Measurements from ENCODE around the gene TEX101. TPM values are rescaled to one million over a fixed set of nuclear protein-coding genes. Genes with fewer than 3 reads are reported as not detected.

TEX101 gene
- total RNA-seq, 1 experiment from 2014 or later, result not detected

DNA sequence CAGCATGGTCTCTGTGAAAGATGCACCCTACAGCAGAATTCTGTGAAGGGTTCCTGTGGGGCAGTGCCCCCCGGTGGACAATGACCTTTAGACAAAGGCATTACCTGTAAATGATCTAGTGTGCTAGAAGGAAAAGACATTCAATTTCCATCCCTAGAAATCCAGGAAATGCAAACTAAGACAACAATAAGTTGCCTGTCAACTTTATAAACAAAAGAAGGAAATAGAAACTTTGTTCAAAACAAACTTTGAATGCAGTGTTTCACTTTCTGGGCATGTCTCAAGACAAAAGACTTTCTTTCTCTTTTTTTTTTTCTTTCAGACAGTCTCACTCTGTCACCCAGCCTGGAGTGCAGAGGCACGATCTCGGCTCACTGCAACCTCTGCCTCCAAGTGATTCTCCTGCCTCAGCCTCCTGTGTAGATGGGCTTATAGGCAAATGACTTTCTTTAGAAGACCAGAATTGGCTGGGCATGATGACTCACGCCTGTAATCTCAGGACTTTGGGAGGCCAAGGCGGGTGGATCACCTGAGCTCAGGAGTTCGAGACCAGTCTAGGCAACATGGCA is 15.5 kb downstream of the TEX101 start:
- BruUV-seq (replicated peaks), result no TSS peak
- no peaks in the 10 kb centered on the region for H3K79me2 ChIP-seq (ENCODE audit: low read length)
- TF ChIP-seq EZH2phosphoT487 (IDR thresholded peaks at IDR 0.05; ENCODE audit: borderline replicate concordance, low read length) (no peak), EZH2 (IDR thresholded peaks at IDR 0.05; ENCODE audit: low read length, unreplicated experiment) (no peak)
- TF ChIP-seq, protein P1, sequence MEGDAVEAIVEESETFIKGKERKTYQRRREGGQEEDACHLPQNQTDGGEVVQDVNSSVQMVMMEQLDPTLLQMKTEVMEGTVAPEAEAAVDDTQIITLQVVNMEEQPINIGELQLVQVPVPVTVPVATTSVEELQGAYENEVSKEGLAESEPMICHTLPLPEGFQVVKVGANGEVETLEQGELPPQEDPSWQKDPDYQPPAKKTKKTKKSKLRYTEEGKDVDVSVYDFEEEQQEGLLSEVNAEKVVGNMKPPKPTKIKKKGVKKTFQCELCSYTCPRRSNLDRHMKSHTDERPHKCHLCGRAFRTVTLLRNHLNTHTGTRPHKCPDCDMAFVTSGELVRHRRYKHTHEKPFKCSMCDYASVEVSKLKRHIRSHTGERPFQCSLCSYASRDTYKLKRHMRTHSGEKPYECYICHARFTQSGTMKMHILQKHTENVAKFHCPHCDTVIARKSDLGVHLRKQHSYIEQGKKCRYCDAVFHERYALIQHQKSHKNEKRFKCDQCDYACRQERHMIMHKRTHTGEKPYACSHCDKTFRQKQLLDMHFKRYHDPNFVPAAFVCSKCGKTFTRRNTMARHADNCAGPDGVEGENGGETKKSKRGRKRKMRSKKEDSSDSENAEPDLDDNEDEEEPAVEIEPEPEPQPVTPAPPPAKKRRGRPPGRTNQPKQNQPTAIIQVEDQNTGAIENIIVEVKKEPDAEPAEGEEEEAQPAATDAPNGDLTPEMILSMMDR (conservative IDR thresholded peaks at IDR 0.05; ENCODE audit: low read depth, low read length), result no peak; the same call in 1 of the 2 replicates
- POLR2A ChIA-PET (ENCODE audit: unreplicated experiment), result no interaction called here
- no peak for DNase-seq
- no peaks in the 10 kb centered on the region for H4K20me1 ChIP-seq (ENCODE audit: low read length)
- H3F3A ChIP-seq (ENCODE audit: low read length, unreplicated experiment), result no peaks in the 10 kb centered on the region
- H3K36me3 ChIP-seq (ENCODE audit: low read depth, low read length), result no peaks in the 10 kb centered on the region
- no peaks in the 10 kb centered on the region for H3K9me3 ChIP-seq (ENCODE audit: low read length)
- peaks cover 18% of the 10 kb centered on the region for H3K4me1 ChIP-seq (ENCODE audit: insufficient read depth, low read length)
- no peak for ATAC-seq
- no peak overlapping the region for H3K9ac ChIP-seq (ENCODE audit: low read length)
- no peak overlapping the region for H3K4me2 ChIP-seq (ENCODE audit: low read length)
- H3K27me3 ChIP-seq (ENCODE audit: low read length), result no peaks in the 10 kb centered on the region
- CTCF ChIA-PET, result no interaction called here
- H3K4me3 ChIP-seq (ENCODE audit: low read length), result no peak overlapping the region
- no peaks in the 10 kb centered on the region for H3K9me2 ChIP-seq (replicated peaks; ENCODE audit: low read length)
- intact Hi-C loops (cut with micrococcal nuclease), result no loop called here
- H3K27ac ChIP-seq (ENCODE audit: low read length), result no peak overlapping the region
- no peak overlapping the region for H2AFZ ChIP-seq (ENCODE audit: low read length)

DNA sequence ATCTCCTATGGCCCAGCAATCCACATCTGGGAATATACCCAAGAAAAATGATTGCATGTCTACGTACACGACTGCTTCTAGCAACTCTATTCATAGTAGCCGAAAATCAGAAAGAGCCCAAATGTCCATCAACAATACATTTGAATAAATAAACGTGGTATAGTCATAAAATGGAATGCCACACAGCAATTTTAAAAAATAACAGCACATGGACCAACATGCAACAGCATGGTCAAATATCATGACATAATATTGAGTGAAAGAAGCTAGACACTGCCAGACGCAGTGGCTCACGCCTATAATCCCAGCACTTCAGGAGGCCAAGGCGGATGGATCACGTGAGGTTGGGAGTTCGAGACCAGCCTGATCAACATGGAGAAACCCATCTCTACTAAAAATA is 16.3 kb downstream of the TEX101 start:
- intact Hi-C loops (cut with micrococcal nuclease), result no loop called here
- H3K4me2 ChIP-seq (ENCODE audit: low read length), result no peak overlapping the region
- TF ChIP-seq EZH2phosphoT487 (IDR thresholded peaks at IDR 0.05; ENCODE audit: borderline replicate concordance, low read length) (no peak), EZH2 (IDR thresholded peaks at IDR 0.05; ENCODE audit: low read length, unreplicated experiment) (no peak)
- TF ChIP-seq, protein P1 (conservative IDR thresholded peaks at IDR 0.05; ENCODE audit: low read depth, low read length), result no peak
- no peak overlapping the region for H3K4me3 ChIP-seq (ENCODE audit: low read length)
- H3K9ac ChIP-seq (ENCODE audit: low read length), result no peak overlapping the region
- no peak overlapping the region for H3K27ac ChIP-seq (ENCODE audit: low read length)
- ATAC-seq (no peak), DNase-seq (no peak)
- H3K4me1 ChIP-seq (ENCODE audit: insufficient read depth, low read length), result peaks cover 10% of the 10 kb centered on the region
- H3K79me2 ChIP-seq (ENCODE audit: low read length), result no peaks in the 10 kb centered on the region
- H3K9me2 ChIP-seq (replicated peaks; ENCODE audit: low read length), result no peaks in the 10 kb centered on the region
- ChIA-PET CTCF (no interaction called here), POLR2A (ENCODE audit: unreplicated experiment) (no interaction called here)
- no TSS peak for BruUV-seq (replicated peaks)
- H3K27me3 ChIP-seq (ENCODE audit: low read length), result no peaks in the 10 kb centered on the region
- no peaks in the 10 kb centered on the region for H3K36me3 ChIP-seq (ENCODE audit: low read depth, low read length)
- no peak overlapping the region for H2AFZ ChIP-seq (ENCODE audit: low read length)
- H4K20me1 ChIP-seq (ENCODE audit: low read length), result no peaks in the 10 kb centered on the region
- H3F3A ChIP-seq (ENCODE audit: low read length, unreplicated experiment), result no peaks in the 10 kb centered on the region
- no peaks in the 10 kb centered on the region for H3K9me3 ChIP-seq (ENCODE audit: low read length)

DNA sequence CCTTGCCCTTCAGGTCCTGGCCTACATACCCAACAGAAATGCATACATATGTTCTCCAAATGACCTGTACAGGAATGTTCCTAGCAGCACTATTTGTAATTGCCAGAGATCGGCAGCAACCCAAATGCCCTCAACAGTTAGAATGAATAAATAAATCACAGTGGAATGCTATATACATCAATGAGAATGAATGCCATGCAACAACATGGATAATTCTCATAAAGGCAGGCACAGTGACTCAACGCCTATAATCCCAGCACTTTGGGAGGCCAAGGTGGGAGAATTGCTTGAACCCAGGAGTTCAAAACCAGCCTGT is 18.6 kb downstream of the TEX101 start:
- no peaks in the 10 kb centered on the region for H3K9me2 ChIP-seq (replicated peaks; ENCODE audit: low read length)
- TF ChIP-seq, protein P1 (conservative IDR thresholded peaks at IDR 0.05; ENCODE audit: low read depth, low read length), result no peak
- TF ChIP-seq EZH2 (IDR thresholded peaks at IDR 0.05; ENCODE audit: low read length, unreplicated experiment) (no peak), EZH2phosphoT487 (IDR thresholded peaks at IDR 0.05; ENCODE audit: borderline replicate concordance, low read length) (no peak)
- H3K4me1 ChIP-seq (ENCODE audit: insufficient read depth, low read length), result peaks cover 8% of the 10 kb centered on the region
- no peaks in the 10 kb centered on the region for H3K9me3 ChIP-seq (ENCODE audit: low read length)
- no peak overlapping the region for H3K4me2 ChIP-seq (ENCODE audit: low read length)
- no peaks in the 10 kb centered on the region for H3K27me3 ChIP-seq (ENCODE audit: low read length)
- intact Hi-C loops (cut with micrococcal nuclease), result loop anchor here (1.0 kb wide), 1 partner anchor 86 kb away; no protein-coding TSS in a partner anchor
- no peak for ATAC-seq
- no peak overlapping the region for H3K27ac ChIP-seq (ENCODE audit: low read length)
- no peaks in the 10 kb centered on the region for H4K20me1 ChIP-seq (ENCODE audit: low read length)
- BruUV-seq (replicated peaks), result no TSS peak
- ChIA-PET CTCF (interaction anchor here (0.6 to 1.5 kb wide), 3 partner anchors 14 to 86 kb away, joined by 3 to 9 read pairs (median 8); partner anchors contain the start of gene PHLDB3), POLR2A (ENCODE audit: unreplicated experiment) (no interaction called here)
- H2AFZ ChIP-seq (ENCODE audit: low read length), result no peak overlapping the region
- DNase-seq, result no peak
- no peak overlapping the region for H3K9ac ChIP-seq (ENCODE audit: low read length)
- no peaks in the 10 kb centered on the region for H3K79me2 ChIP-seq (ENCODE audit: low read length)
- H3K36me3 ChIP-seq (ENCODE audit: low read depth, low read length), result no peaks in the 10 kb centered on the region
- no peak overlapping the region for H3K4me3 ChIP-seq (ENCODE audit: low read length)
- H3F3A ChIP-seq (ENCODE audit: low read length, unreplicated experiment), result peaks cover under 1% of the 10 kb centered on the region

All from PC-3 (cell line).